UCSD-AML1 (cell line): Measurements from ENCODE around the gene CROCC2.

ENCODE experiments used
- DNase-seq: peaks from one replicate; lab custom pipeline; 2025; ENCODE audit not compliant: unreplicated experiment; lab: John Stamatoyannopoulos, UW

Gene CROCC2

DNA sequence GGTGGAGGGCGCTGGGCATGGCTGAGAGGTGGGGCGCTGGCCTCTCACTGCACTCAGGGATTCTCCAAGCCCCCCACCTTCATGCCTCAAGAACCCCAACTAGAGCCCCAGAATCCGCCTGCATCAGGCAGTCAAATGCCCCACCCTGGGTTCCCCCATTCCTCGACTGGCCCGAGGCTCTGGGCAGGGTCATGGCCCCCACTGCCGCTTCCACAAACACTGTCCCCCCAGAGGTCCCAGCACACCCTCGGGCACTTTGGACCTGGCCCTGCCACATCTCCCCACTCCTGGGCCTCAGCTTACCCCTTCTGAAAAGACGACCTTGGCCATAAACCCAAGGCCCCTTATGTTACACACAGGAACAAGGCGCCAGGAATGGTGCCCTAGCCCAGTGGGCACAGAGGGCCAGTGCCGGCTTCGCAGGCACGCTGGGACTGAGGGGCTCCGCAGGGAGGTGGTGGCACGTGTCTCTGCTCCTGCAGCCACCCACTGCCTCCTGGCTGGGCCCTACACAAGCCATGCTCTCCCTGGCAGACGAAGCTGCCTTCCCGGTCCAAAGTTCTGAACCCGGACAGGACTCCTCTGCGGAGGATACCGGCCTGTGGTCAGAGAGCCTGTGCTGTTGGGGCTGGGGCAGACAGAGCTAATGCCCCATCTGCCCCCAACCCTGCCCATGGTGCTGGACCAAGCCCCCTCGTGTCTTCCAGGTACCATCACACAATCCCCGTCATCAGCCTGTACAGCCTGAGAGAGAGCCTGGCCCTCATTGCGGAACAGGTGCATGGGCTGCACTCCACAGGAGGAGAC is 30.7 kb upstream of the CROCC2 start:
- DNase-seq = no peak

DNA sequence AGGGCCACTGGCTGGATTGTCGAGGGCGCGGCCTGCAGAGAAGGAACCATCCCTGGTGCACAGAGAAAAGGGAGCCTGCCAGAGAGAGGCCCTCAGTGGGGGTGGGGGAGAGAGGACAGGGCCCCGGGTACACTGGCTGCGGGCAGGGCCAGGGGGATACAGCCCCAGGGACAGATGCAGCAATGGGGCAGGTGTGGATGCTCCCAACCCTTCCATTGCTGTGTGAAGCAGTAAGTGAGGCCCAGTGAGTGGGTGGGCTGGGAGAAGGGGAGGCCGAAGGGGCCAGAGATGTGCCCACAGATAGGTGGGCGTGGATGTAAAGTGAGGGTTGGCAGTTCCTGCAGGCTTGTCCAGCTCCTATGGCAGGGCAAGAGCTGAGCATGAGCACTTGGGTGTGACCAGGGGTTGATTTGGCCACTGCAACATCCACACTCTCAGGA is 30.1 kb upstream of the CROCC2 start:
- no peak for DNase-seq

DNA sequence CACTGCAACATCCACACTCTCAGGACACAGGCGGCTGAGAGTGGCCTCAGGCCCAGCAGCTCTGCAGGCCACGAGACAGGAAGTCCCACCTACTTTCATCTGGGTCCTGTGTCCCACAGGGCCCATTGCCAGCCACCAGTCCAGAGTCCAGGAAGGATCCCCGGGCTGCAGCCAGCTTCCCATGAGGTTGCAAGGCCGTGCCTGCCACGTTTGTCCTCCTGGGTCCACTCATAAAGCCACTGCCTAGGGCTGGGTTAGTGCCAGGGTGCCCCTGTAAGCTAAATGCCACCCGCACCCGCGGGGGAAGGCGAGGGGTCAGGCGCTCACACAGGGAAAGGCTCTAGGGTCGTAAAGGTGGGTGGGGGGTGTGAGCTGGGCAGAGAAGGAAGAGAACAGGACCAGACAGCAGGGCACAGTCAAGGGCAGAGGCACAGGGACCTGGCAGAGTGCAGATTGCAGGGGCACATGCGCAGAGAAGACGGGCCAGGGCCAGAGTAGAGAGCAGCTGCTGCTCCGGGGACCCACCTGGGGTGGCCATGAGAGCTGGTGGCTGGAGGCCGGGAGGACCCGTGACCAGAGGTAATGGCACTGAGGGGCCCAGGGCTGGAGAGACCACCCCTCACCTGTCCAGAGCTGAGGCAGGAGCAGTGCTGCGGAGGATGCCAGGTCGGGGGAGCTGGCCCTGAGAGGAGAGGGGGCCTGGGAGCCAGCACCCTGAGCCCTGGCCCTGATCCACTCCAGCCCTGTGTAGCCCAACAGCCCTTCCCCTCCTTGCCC is 29.5 kb upstream of the CROCC2 start:
- DNase-seq = no peak

DNA sequence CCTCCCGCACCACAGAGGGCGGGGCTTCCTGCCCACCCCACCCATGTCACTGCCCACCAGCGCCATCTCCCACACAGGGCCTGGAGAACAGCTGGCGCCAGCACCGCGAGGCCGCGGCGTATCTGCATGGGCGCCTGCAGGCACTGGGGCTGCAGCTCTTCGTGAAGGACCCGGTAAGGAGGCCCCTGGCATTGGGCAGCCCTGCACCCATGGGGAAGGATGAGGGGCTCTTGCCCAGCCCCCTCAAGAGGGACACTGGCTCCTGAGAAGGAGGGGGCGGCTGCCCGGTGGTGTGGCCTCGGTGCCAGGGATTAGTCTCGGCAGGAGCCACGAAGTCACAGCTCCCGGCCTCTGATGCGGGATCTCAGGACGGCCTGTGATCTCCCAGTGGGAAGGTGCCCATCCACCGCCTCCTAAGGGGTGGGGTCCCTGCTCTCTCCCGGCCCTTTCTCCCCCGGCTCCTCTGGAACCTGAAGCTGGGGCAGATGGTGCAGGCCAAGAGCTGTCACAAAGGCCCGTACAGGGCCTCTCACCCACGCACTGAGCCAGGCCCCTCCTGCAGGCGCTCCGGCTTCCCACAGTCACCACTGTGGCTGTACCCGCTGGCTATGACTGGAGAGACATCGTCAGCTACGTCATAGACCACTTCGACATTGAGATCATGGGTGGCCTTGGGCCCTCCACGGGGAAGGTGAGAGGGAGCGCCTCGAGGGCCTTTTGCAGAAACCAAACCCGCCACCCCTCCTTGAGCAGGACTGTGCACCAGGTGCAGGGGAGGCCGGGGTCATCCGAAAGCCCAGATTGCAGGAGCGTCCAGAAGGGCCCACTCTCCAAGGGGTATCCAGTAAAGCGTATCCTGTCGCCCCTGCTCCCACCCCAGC is 28.4 kb upstream of the CROCC2 start:
- no peak for DNase-seq

DNA sequence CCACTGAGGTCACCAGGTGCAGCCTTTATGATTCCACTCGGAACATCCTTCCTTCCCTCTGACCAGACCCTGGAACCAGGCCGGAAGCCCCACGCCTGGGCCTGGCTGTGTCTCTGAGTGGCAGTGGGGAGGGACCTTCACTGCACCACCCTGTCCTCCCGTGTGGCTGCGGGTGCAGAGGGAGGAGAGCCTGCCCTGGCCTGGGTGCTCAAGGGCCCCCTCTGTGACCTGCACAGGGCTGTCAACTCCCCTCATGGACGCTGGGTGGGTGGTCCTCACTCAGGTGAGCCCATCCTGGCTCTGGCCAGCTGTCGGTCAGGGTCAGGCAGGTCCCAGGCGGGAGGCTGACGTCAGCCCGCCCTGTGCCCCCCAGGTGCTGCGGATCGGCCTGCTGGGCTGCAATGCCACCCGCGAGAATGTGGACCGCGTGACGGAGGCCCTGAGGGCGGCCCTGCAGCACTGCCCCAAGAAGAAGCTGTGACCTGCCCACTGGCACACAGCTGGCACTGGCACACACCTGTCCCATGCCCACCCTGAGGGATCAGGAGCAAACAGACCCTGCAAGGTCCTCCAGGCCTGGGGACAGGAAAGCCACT is 27.7 kb upstream of the CROCC2 start:
- no peak for DNase-seq

DNA sequence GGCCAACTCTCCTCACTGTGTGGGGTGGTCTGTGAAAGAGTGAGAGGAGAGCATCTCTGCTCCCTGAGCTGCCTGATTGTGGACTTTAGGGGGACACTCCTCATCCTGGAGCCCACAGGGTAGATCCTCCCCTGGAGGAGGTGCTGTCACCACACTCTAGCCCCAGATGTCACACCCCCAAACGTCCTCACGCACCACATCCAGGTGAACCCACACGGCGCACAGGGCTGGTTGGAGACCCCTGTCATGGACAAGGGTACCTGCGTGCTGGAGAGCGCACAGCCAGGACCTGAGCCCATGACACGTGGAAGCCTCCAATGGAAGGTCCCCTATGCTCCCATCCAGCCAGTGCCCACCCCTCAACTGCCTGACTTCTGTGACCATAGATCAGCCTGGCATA is 27.0 kb upstream of the CROCC2 start:
- no peak for DNase-seq

DNA sequence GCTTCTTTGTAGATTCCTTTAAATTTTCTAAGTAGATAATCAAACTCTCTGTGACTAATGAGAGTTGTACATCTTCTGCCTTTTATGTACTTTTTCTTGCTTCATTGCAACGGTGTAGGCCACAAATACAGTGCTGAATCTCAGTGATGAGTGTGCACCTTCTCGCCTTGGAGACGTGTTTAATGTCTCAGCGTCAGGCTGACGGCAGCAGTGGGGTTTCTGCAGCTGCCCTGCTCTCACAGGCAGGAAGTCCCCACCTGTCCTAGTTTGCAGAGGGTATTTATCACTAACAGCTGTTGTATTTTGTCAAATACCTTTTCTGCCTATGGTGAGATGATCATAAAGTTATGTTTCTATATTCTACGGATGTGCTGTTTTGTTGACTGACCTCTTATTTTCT is 24.2 kb upstream of the CROCC2 start:
- DNase-seq = no peak

DNA sequence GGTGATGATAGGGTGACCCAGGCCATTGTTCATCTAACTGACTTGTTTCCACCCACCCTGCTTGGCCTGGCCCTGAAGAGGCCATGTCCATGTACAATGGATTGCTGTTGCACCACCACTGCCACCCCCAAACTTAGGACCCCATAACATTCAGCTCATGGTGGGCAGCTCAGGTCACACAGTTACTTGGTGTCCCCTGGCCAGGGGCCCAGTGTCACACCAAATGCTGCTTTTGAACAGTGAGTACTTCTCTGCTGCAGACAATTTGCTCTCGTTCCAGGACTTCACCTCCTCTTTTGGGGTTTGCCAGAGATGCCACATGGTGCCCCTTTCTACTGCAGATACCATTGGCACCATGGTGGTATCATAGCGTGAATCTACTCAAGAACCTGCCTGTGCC is 21.9 kb upstream of the CROCC2 start:
- no peak for DNase-seq

DNA sequence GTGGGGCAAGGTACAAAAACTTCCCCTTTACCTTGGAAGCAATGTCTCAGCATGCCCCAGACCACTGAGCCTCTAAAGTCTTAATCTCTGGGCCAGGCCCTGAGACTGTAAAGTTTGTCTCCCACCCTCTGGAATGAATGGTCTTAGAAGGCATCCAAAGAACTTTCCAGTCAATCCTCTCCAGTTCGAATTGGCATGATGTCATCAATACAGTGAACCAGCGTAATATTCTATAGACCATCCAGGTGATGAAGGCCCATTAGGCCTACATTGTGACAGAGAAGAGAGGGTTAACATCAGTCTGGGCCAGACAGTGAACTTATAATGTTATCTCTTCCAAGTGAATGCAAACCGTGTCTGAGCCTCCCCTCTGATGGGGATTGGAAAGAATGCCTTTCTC is 21.4 kb upstream of the CROCC2 start:
- no peak for DNase-seq

DNA sequence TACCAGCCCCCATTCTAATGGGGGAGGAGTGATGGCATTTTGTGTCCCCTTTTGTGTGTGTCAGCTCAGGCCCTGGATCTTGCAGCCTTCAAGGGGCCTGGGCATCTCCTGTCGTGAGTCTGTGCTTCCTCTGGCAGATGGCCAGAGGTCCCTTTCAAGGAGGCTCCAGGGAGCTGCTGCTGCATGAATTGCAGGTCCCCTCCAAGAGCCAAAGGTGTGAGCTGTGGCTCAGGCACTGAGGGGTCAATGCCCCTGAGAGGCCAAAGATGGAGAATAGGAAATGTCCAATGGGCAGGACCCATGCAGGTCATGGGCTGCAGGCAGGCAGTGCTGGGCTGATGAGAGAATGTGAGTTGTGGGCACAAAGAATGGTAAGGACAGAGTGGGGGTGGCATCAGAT is 20.6 kb upstream of the CROCC2 start:
- peak; percentile 55 for DNase-seq

DNA sequence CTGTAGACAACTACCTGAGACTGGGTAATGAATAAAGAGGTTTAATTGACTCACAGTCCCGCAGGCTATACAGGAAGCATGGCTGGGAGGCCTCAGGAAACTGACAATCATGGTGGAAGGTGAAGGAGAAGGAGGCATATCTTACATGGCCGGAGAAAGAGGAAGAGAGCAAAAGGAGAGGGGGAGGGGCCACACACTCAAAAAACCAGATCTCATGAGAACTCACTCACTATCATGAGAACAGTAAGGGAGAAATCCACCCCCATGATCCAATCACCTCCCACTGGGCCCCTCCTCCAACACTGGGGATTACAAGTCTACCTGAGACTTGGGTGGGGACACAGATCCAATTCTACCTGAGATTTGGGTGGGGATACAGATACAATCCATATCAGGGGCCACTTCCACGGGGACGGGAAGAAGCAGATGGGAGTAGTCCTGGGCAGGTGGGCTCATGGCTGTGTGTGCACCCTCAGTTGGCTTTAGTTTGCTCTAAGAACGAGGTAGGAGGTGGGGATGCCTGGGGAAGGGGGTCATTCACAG is 20.0 kb upstream of the CROCC2 start:
- DNase-seq = peak; percentile 58

DNA sequence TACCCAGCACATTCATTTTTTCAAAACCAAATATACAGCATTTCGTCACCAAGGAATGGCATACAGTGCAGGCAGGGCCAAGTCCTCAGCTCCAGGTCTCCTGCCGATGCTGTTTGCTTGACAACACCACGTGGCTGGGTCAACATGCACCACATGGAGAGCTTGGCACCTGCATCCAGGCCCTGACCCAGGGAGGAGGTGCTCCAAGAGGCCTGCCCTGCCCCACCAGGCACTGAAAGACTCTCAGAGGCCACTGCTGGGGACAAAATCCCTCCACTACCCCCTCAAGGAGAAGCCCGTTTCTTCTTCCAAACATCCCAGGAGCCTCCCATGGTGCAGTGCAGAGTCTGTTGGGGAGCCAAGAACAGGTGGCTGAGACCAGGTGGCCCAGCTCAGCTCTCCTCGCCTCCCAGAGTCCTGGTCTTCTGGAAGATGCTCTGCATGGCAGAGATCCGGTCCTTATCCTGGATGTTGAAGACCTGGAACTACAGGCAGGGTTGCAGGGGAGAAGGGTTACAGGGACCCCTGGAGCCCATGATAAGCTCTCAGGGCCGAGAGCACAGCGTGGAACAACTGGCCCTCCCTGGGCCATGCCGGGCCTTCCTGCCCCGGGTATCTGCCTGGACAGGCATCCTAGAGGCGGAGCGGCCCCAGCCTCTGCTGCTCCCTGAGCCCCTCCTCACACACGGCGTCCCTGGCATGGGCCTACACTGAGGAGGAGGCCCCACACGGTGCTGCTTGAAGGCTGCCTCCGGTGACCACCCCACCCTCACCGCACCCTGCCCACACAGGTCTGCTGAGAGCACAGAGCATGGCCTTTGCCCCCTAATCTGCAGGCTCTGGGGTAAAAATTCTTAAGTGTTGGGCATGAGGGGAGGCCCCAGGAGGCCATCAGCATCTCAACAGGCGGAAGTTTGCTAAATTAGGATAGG is 19.2 kb upstream of the CROCC2 start:
- DNase-seq = no peak

DNA sequence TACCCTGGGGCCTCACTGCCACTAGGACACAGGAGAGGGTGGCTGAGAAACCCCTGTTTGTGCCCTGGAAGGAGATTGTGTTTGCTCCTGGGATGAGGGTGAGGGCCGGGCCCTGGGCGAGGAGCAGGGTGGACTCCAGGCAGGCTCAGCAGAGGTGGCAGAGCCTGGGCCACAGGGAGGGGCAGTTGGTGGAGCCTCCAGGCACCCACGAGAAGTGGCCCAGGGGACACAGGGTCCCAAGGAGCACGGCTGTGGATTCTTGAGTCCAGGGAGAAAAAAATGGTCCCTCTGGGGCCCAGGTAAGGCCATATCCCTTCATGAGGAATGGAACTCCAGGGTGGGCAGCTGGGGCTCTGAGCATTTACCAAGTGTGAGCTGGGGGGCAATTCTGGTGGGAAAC is 18.5 kb upstream of the CROCC2 start:
- no peak for DNase-seq

DNA sequence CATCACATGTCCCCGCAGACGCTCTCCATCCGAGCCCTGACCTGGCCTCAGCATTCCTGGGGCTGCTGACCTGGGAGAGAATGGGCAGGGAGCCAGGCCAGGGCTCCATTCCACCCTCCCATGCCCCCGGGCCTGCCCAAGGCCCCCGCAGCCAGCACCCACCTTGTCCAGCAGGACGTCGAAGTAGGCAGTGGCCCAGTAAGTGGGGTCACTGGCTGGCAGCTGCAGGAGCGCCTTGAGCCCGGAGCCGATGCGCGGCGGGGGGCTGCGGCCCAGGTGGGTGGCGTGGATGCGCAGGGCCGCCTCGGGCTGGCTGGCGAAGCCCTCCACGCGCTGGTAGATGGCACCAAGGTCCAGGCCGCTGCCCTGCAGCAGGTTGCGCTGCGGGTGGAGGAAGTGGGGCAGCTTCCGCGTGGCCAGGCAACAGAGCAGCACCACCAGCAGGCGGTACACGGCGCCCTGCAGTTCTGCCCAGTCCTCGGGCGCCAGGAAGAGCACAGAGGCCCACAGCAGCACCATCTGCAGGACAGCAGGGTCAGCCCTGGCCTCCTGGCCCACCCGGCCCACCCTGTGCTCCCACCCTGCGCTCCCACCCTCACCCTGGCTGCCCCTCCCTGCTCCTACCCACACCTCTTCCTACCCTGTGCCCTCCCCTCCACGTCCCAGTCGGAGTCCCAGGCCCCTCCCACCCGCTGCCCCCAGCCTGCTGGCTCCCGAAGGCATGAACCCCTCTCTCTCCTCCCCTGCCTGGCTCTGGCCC is 17.8 kb upstream of the CROCC2 start:
- DNase-seq = no peak

DNA sequence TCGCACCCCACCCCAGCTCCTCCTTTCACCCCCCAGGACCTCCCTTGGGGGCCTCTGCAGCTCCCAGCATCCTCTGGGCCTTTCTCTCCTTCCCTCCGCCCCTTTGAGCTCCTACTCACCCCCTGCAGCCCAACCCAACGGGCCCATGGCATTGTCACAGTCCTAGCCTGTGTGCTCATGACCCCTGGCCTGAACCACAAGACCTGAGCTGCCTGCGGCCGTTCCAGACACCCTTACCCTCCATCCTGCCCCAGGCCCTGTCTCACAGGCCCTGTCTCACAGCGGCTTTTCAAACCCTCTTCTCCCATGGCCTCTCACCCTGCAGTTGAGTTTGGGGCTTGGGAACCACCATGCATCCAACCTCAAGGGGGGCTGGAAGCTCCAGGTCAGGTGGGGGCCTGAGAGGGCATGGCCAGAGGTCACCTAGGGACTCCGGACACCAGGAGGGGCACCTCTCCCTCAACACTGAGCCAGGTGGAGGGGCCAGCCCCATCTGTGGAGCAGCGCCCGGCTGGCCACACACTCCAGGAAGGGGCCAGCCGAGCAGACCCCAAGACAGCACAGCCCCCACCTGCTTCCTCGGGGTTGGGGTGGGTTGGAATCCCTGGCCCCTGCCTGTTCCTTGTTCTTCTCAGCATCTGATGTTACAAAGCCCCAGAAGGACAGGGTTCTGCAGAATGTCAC is 17.1 kb upstream of the CROCC2 start:
- DNase-seq = no peak

DNA sequence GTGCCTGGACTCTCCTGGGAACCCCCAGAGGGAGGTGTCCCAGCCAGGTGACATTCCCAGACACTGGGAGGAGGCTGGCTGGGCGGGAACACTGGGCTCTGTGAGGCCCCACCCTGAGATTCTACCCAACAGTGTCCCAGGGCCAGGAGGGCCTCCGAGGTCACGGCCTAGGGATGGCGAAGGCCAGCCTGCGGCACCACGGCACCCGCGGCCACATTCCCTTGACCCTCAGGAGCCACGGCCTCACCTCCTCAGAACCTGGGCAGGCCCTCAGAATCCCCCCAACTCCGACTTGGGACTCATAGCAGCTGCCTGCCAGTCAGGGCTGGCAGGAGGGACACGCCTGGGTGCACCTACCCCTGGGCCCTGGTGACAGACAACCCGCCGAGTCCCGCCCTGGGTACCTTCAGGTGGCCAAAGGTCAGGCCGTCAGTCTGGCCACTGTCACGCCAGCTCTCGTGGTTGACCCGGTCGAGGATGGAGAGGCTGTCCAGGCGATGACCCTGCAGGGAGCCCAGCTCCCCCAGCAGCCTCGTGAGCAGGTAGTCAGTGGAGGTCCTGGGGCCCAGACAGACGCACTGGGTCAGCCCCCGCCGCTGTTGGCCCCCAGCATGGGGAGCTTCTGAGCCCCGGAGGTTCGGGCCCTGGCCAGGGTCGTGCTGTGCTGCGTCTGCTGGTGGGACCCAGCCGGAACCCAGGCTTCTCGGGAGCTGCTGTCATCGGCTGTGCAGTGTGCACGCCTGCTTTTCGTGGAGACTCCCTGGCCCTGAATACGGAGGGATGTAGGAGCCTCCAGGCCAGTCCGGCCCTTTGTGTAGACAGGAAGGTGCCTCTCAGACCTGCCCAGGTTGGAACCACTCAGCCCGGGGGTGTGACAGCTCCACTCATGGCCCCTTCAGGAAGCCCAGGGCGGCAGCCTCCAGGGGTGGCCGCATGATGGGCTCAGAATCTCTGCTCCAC is 16.3 kb upstream of the CROCC2 start:
- no peak for DNase-seq

DNA sequence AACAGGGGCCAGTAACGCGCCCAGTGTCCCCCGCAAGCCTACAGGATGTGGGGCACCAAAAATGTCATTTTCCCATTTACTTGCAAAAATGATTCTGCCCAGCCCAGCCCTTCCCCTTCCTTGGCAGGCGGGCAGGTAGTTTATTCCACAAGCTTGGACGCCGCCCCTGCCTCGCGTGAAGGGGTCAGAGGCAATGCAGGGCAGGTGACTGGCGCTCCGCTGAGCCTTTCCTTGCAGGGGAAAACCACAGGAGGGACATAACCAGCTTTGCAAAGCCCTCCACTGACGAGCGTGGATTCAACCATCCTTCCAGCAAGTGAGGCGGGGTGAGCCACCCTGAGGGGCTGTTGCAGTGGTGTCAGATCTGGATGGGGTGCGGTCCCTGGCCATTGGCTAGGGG is 15.4 kb upstream of the CROCC2 start:
- DNase-seq = no peak
